Stimulated activated CD4-positive, alpha-beta T cell treated with anti-CD3 and anti-CD28 coated beads, TNF-alpha, amount 100 ng/mL, for 4 hours (primary cell): ENCODE results near the gene PRKAG2.

Source experiments
- DNase-seq, 3 experiments: peaks; one replicate each; pipeline ENCODE4 v3.0.0-alpha.2; 2020; ENCODE audit warnings: low read depth in 3 of 3

The PRKAG2 gene

GRCh38 chr7:151624246-151624928, 252.5 kb downstream of the PRKAG2 start:
- DNase-seq: no peak

- no peak for DNase-seq
These were observed 253.1 kb downstream of the PRKAG2 start for GRCh38 chr7:151623766-151624165.

GRCh38 chr7:151621961-151622360, 255.0 kb downstream of the PRKAG2 start:
- no peak for DNase-seq

GRCh38 chr7:151616443-151617213, 260.3 kb downstream of the PRKAG2 start:
- DNase-seq: no peak

- no peak for DNase-seq
These were observed 261.1 kb downstream of the PRKAG2 start for GRCh38 chr7:151615784-151616183.

GRCh38 chr7:151615058-151615457, 261.9 kb downstream of the PRKAG2 start:
- DNase-seq: no peak

- DNase-seq: no peak
These were observed 262.9 kb downstream of the PRKAG2 start for GRCh38 chr7:151614019-151614418.

- no peak for DNase-seq
These were observed 265.0 kb downstream of the PRKAG2 start for GRCh38 chr7:151611878-151612277.

GRCh38 chr7:151611041-151611440, 265.9 kb downstream of the PRKAG2 start:
- no peak for DNase-seq

GRCh38 chr7:151608031-151608551, 268.8 kb downstream of the PRKAG2 start:
- no peak for DNase-seq

GRCh38 chr7:151607464-151607867, 269.4 kb downstream of the PRKAG2 start:
- DNase-seq: no peak

GRCh38 chr7:151603951-151604350, 273.0 kb downstream of the PRKAG2 start:
- no peak for DNase-seq

GRCh38 chr7:151601521-151602305, 275.2 kb downstream of the PRKAG2 start:
- DNase-seq: no peak

GRCh38 chr7:151600331-151600730, 276.6 kb downstream of the PRKAG2 start:
- DNase-seq: no peak

- no peak for DNase-seq
These were observed 277.3 kb downstream of the PRKAG2 start for GRCh38 chr7:151599401-151600227.

GRCh38 chr7:151597541-151598444, 279.1 kb downstream of the PRKAG2 start:
- no peak for DNase-seq

- DNase-seq: no peak
These were observed 281.1 kb downstream of the PRKAG2 start for GRCh38 chr7:151595702-151596350.

GRCh38 chr7:151592868-151593486, 283.9 kb downstream of the PRKAG2 start:
- DNase-seq: no peak

GRCh38 chr7:151592330-151592729, 284.6 kb downstream of the PRKAG2 start:
- no peak for DNase-seq
